Ramos (cell line): ENCODE measurements around the gene CNTN1.

Experiments used
- in situ Hi-C: fragments of 300-500 bp; cut with MboI; formaldehyde crosslinking; loops from one replicate; pipeline ENCODE4 v1.14.3; 2022; ENCODE audit warnings: low sequenced_read_pairs; ENCODE audit not compliant: unreplicated experiment

CNTN1 gene

GRCh38 chr12:40760821-40761220, 68.6 kb downstream of the CNTN1 start:
- in situ Hi-C loops = no loop called here

GRCh38 chr12:40762072-40762471, 69.8 kb downstream of the CNTN1 start:
- in situ Hi-C loops = no loop called here

- in situ Hi-C loops = no loop called here
Observed at GRCh38 chr12:40768125-40768864, 76.1 kb downstream of the CNTN1 start.

GRCh38 chr12:40769846-40770245, 77.6 kb downstream of the CNTN1 start:
- in situ Hi-C loops = no loop called here

GRCh38 chr12:40770781-40771180, 78.5 kb downstream of the CNTN1 start:
- in situ Hi-C loops = no loop called here

GRCh38 chr12:40775661-40776060, 83.4 kb downstream of the CNTN1 start:
- in situ Hi-C loops = no loop called here

GRCh38 chr12:40784102-40784501, 91.9 kb downstream of the CNTN1 start:
- in situ Hi-C loops = no loop called here

- in situ Hi-C loops = no loop called here
Observed at GRCh38 chr12:40788276-40788675, 96.0 kb downstream of the CNTN1 start.

GRCh38 chr12:40792792-40793386, 100.7 kb downstream of the CNTN1 start:
- in situ Hi-C loops = no loop called here

- in situ Hi-C loops = no loop called here
Observed at GRCh38 chr12:40793471-40793870, 101.2 kb downstream of the CNTN1 start.

GRCh38 chr12:40794087-40794486, 101.8 kb downstream of the CNTN1 start:
- in situ Hi-C loops = no loop called here

- in situ Hi-C loops = no loop called here
Observed at GRCh38 chr12:40801082-40801481, 108.8 kb downstream of the CNTN1 start.

- in situ Hi-C loops = no loop called here
Observed at GRCh38 chr12:40801861-40802260, 109.6 kb downstream of the CNTN1 start.

GRCh38 chr12:40802656-40803055, 110.4 kb downstream of the CNTN1 start:
- in situ Hi-C loops = no loop called here

GRCh38 chr12:40819436-40820108, 127.3 kb downstream of the CNTN1 start:
- in situ Hi-C loops = no loop called here

GRCh38 chr12:40820794-40821484, 128.7 kb downstream of the CNTN1 start:
- in situ Hi-C loops = no loop called here

GRCh38 chr12:40825156-40825555, 132.9 kb downstream of the CNTN1 start:
- in situ Hi-C loops = no loop called here

GRCh38 chr12:40827683-40828592, 135.7 kb downstream of the CNTN1 start:
- in situ Hi-C loops = no loop called here

- in situ Hi-C loops = no loop called here
Observed at GRCh38 chr12:40828593-40828990, 136.4 kb downstream of the CNTN1 start.

GRCh38 chr12:40829738-40830144, 137.5 kb downstream of the CNTN1 start:
- in situ Hi-C loops = no loop called here
